Upper lobe of left lung (tissue), 6 donors: ENCODE results near the gene LAGE3. TPM values are rescaled to one million over a fixed set of nuclear protein-coding genes. Genes with fewer than 3 reads are reported as not detected.

Source experiments
- ATAC-seq, 2 donors: fragments of 200-7000 bp; cut with Tn5 transposase; one replicate each; pipeline ENCODE4 v1.9.1; 2022; ENCODE audit warnings: mild to moderate bottlenecking in 2 of 2, moderate library complexity in 2 of 2; ENCODE audit not compliant: low FRiP score in 2 of 2
- DNase-seq, 2 donors: peaks; one replicate each; pipeline ENCODE4 v3.0.0-alpha.2; 2019 to 2020
- H3K27ac ChIP-seq, 4 donors: fragments of 200-600 bp; sonication (generic); one replicate each; pipeline ENCODE4 v1.5.1; 2016 to 2019
- H3K27me3 ChIP-seq, 4 donors: fragments of 200-600 bp; sonication (generic); one replicate each; pipeline ENCODE4 v1.5.1; 2017 to 2019
- H3K36me3 ChIP-seq, 4 donors: fragments of 200-600 bp; sonication (generic); one replicate each; pipeline ENCODE4 v1.5.1; 2016 to 2019
- H3K4me1 ChIP-seq, 4 donors: fragments of 200-600 bp; sonication (generic); one replicate each; pipeline ENCODE4 v1.5.1; 2018 to 2019
- H3K4me3 ChIP-seq, 4 donors: fragments of 200-600 bp; sonication (generic); one replicate each; pipeline ENCODE4 v1.5.1; 2017 to 2019; ENCODE audit warnings: mild to moderate bottlenecking in 2 of 4, moderate library complexity in 1 of 4
- H3K9me3 ChIP-seq, 4 donors: fragments of 200-600 bp; sonication (generic); one replicate each; pipeline ENCODE4 v1.5.1; 2018 to 2019
- EP300 ChIP-seq, 4 donors: sonication (generic); formaldehyde crosslinking; IDR thresholded peaks; one replicate each; pipeline ENCODE4 v1.5.1; 2017; ENCODE audit warnings: antibody characterized with exemption in 4 of 4, control low read depth in 2 of 4
- POLR2A ChIP-seq, 4 donors: fragments of 450-650 bp; IDR thresholded peaks; one replicate each; pipeline ENCODE4 v1.5.1; 2016 to 2017; ENCODE audit warnings: antibody characterized with exemption in 4 of 4, mild to moderate bottlenecking in 2 of 4
- POLR2AphosphoS5 ChIP-seq, 2 donors: sonication (generic); formaldehyde crosslinking; IDR thresholded peaks; one replicate each; pipeline ENCODE4 v1.5.1; 2017; ENCODE audit warnings: antibody characterized with exemption in 2 of 2
- WGBS, 2 donors: methylation state at CpG; one replicate each; pipeline ENCODE4 v1.1.5; 2017 to 2018; 5-methylcytosine and 5-hydroxymethylcytosine counted together
- total RNA-seq, 6 donors: library from RNA; depleted of rRNA in 4 of 6; stranded (reverse); fragments of >200 nt in 4 of 6; gene quantifications; one replicate each; pipeline versions ENCODE4 v1.1.0 to v1.2.1, GENCODE V29; 2016 to 2021
- TF ChIP-seq, protein P1 (sequence below), 6 experiments: fragments of 450-650 bp in 4 of 6; fragments of 200-600 bp in 2 of 6; sonication (generic) in 2 of 6; IDR thresholded peaks; one replicate each; pipeline ENCODE4 v1.5.1; 2016 to 2019; ENCODE audit warnings: antibody characterized with exemption in 6 of 6
- donor health status: DM: no; HTN: no; CAD: no; lungs with moderate emphysema.
- donor health status: DM: no; HTN: yes; CAD: no; lungs with severe emphysema.

The LAGE3 gene
- total RNA-seq, 6 donors from 2014 or later, result 16.6 to 25.4 (median 20.2) TPM

DNA sequence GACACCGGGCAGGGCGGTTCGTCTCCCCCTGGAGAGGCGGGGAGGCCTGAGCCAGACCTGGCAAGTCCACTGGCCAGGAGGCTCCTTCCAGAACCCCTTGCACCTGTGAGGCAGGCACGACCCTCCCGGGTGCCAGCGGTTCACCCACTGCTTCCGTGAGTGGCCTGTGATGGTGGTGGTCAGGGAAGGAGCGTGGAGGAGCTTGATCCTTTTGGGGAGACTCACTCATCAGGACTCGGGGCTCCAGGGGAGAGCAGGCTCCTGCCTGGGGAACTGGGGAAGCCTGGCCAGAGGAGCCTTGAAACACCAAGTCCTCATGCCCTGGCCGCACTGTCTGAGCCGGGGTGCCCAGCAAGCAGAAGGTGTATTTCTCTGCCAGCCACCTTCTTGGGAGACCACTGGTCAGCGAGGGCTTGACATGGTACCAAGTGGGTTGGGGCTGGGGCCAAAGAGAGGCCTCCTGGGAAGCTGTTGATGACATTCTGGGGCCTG, 34.3 kb downstream of the LAGE3 start:
- H3K36me3 ChIP-seq, result peaks cover 0 to 61% (median 34%) of the 10 kb centered on the region in 4 donors
- H3K4me1 ChIP-seq, result peaks cover 6 to 20% (median 7%) of the 10 kb centered on the region in 4 donors
- 75 to 90% methylated on average over 2 to 9 of the region's 13 CpGs for WGBS, 2 donors
- H3K9me3 ChIP-seq, result no peaks in the 10 kb centered on the region
- peak overlapping the region in 3 of 4 donors; percentile 72 to 90 (median 89) for H3K27ac ChIP-seq
- TF ChIP-seq POLR2AphosphoS5 (IDR thresholded peaks at IDR 0.05) (no peak), EP300 (IDR thresholded peaks at IDR 0.05) (no peak), POLR2A (IDR thresholded peaks at IDR 0.05) (no peak)
- TF ChIP-seq, protein P1, sequence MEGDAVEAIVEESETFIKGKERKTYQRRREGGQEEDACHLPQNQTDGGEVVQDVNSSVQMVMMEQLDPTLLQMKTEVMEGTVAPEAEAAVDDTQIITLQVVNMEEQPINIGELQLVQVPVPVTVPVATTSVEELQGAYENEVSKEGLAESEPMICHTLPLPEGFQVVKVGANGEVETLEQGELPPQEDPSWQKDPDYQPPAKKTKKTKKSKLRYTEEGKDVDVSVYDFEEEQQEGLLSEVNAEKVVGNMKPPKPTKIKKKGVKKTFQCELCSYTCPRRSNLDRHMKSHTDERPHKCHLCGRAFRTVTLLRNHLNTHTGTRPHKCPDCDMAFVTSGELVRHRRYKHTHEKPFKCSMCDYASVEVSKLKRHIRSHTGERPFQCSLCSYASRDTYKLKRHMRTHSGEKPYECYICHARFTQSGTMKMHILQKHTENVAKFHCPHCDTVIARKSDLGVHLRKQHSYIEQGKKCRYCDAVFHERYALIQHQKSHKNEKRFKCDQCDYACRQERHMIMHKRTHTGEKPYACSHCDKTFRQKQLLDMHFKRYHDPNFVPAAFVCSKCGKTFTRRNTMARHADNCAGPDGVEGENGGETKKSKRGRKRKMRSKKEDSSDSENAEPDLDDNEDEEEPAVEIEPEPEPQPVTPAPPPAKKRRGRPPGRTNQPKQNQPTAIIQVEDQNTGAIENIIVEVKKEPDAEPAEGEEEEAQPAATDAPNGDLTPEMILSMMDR (IDR thresholded peaks at IDR 0.05), result no peak
- no peaks in the 10 kb centered on the region for H3K27me3 ChIP-seq
- ATAC-seq (no peak), DNase-seq (no peak)
- H3K4me3 ChIP-seq, result peak overlapping the region; percentile 33 to 70 (median 60)

DNA sequence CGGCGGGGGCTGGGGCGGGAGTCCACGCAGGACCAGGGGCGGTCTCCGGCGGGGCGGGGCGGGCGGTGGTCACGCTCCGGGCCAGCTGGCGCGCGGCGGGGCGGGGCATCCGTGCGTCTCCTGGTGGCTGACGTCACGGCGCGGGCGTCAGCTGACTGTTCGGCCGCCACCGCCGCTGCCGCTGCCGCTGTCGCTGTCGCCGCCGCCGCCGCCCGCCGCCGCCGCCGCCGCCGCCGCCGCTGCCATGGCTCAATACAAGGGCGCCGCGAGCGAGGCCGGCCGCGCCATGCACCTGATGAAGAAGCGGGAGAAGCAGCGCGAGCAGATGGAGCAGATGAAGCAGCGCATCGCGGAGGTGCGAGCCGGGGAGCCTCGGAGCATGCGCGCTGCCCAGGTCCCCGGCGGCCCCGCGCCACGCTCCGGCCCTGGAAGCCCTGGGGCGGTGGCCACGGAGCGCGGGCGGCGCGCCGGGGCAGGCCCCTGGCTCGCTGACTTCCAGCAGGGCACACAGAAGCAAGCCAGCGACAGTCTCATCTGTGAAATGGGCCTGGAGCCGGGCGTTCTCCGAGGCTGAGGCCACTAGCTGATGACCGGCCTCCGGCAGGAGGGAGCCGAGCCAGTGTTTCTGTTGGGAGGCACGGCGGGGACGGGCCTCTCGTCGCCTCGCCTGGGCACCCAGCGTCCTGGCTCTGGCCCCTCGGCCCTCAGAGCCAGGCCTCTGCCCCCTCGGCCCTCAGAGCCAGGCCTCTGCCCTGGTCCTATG, 34.9 kb downstream of the LAGE3 start, which contains the start of gene FAM50A:
Gene FAM50A, plus strand, starts transcription at position 150 of the 763 bp plus-strand sequence. Its CDS starts 95 bp downstream, at position 245.
- H3K36me3 ChIP-seq, result peaks cover 0 to 56% (median 28%) of the 10 kb centered on the region in 4 donors
- H3K27ac ChIP-seq, result peak within 1 kb of the TSS; percentile 66 to 90 (median 84)
- peak; percentile 82 to 97 for DNase-seq
- peak within 1 kb of the TSS; percentile 33 to 70 (median 60) for H3K4me3 ChIP-seq
- TF ChIP-seq POLR2AphosphoS5 (IDR thresholded peaks at IDR 0.05) (no peak), POLR2A (IDR thresholded peaks at IDR 0.05) (peak in 1 of 4 donors; percentile 56), EP300 (IDR thresholded peaks at IDR 0.05) (no peak)
- TF ChIP-seq, protein P1 (IDR thresholded peaks at IDR 0.05), result peak in 4 of 6 experiments; percentile 38 to 56 (median 47)
- no peaks in the 10 kb centered on the region for H3K9me3 ChIP-seq
- no peaks in the 10 kb centered on the region for H3K27me3 ChIP-seq
- ATAC-seq, result peak in 1 of 2 donors; percentile 95
- peaks cover 6 to 21% (median 7%) of the 10 kb centered on the region in 4 donors for H3K4me1 ChIP-seq
- WGBS, 2 donors, result 46% methylated on average over 55 of the region's 94 CpGs; no CpG with 5 or more reads in 1 of the 2 donors

DNA sequence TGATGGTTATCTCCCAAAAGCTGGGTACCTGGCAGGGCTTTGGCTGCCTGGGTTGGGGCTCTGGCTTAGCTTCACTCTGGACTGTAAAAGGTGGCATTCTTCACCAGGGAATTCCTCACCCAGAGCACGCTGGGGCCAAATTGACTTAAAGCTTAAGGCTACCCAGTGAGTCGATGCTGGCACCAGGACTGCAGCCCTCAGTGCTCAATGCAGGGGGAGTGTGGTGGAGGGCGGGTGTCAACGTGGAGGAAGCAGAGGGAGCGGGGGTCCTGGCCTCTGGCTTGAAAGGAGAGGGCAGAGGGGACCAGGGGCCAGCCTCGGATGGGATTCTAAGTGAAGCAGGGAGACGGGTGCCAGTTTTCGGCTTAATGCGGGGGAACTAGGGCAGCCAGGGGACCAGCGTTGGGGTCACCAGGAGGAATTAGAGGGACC, 35.6 kb downstream of the LAGE3 start:
- 64% methylated on average over 10 of the region's 10 CpGs; no CpG with 5 or more reads in 1 of the 2 donors for WGBS, 2 donors
- DNase-seq (no peak), ATAC-seq (no peak)
- H3K36me3 ChIP-seq, result peaks cover 0 to 49% (median 22%) of the 10 kb centered on the region in 4 donors
- H3K27me3 ChIP-seq, result no peaks in the 10 kb centered on the region
- peak overlapping the region; percentile 48 to 90 (median 84) for H3K27ac ChIP-seq
- H3K9me3 ChIP-seq, result no peaks in the 10 kb centered on the region
- peaks cover 6 to 28% (median 8%) of the 10 kb centered on the region in 4 donors for H3K4me1 ChIP-seq
- no peak for TF ChIP-seq EP300 (IDR thresholded peaks at IDR 0.05)
- no peak for TF ChIP-seq POLR2AphosphoS5 (IDR thresholded peaks at IDR 0.05)
- no peak for TF ChIP-seq POLR2A (IDR thresholded peaks at IDR 0.05)
- TF ChIP-seq, protein P1 (IDR thresholded peaks at IDR 0.05), result no peak
- H3K4me3 ChIP-seq, result peak overlapping the region in 3 of 4 donors; percentile 60 to 70 (median 61)

DNA sequence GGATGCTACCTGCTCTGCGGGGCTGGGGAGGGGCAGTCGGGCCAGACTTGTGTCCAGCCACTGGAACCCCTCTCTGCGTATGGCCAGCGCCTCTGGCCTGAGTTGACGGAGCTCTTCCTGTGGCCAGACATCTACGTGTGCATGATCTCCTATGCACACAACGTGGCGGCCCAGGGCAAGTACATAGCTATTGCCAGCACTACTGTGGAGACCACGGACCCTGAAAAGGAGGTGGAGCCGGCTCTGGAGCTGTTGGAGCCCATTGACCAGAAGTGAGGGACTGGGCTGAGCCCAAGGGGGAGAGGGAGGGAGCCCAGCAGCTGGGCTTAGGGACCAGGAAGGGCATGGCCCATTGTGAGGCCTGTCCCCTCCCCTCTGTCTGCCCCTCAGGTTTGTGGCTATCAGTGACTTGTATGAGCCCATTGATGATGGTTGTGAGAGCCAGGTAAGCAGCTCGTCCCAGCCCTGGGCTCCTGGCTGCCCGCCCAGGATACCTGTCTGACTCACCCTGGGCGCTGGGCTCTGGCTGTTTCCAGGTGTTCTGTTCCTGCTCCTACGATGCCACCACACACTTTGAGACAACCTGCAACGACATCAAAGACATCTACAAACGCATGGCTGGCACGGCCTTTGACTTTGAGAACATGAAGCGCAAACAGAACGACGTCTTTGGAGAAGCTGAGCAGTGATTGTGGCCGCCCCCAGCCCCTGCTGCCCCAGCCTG, 36.9 kb downstream of the LAGE3 start:
- Histone ChIP-seq H3K27me3 (no peaks in the 10 kb centered on the region), H3K4me3 (no peak overlapping the region), H3K9me3 (no peaks in the 10 kb centered on the region), H3K36me3 (peaks cover 0 to 43% (median 19%) of the 10 kb centered on the region in 4 donors), H3K4me1 (peaks cover 6 to 39% (median 10%) of the 10 kb centered on the region in 4 donors), H3K27ac (no peak overlapping the region)
- TF ChIP-seq EP300 (IDR thresholded peaks at IDR 0.05) (no peak), POLR2A (IDR thresholded peaks at IDR 0.05) (no peak), POLR2AphosphoS5 (IDR thresholded peaks at IDR 0.05) (no peak)
- TF ChIP-seq, protein P1 (IDR thresholded peaks at IDR 0.05), result no peak
- ATAC-seq (no peak), DNase-seq (no peak)
- 85 to 100% methylated on average over 1 to 21 of the region's 21 CpGs for WGBS, 2 donors
